ENCODE measurements around the gene BLMH.

Gene BLMH

GRCh38 chr17:30300818-30301217 lies 9.1 kb upstream of the BLMH start:
- H3K27ac ChIP-seq = no peak overlapping the region
- POLR2A ChIA-PET (ENCODE audit: low non-redundant PET) = no interaction called here
- CTCF ChIA-PET = no interaction called here
- no peak for DNase-seq (ENCODE audit: low spot score)
- no peak for TF ChIP-seq CTCF (conservative IDR thresholded peaks at IDR 0.05; ENCODE audit: low read depth)

- CTCF ChIA-PET = interaction anchor here (1.0 to 1.2 kb wide), 2 partner anchors 16 to 37 kb away, joined by 3 to 4 read pairs; no protein-coding TSS in a partner anchor
- POLR2A ChIA-PET (ENCODE audit: low non-redundant PET) = no interaction called here
- no peak overlapping the region for H3K27ac ChIP-seq
- DNase-seq (ENCODE audit: low spot score) = no peak
- TF ChIP-seq CTCF (conservative IDR thresholded peaks at IDR 0.05; ENCODE audit: low read depth) = no peak; the same call in 1 of the 2 replicates
Measured at GRCh38 chr17:30299000-30299399, 7.3 kb upstream of the BLMH start.

- no peak for DNase-seq (ENCODE audit: low spot score)
- no peak overlapping the region for H3K27ac ChIP-seq
- CTCF ChIA-PET = no interaction called here
- POLR2A ChIA-PET (ENCODE audit: low non-redundant PET) = interaction anchor here (0.6 kb wide), 1 partner anchor 25 kb away, joined by 3 read pairs; no protein-coding TSS in a partner anchor
- TF ChIP-seq CTCF (conservative IDR thresholded peaks at IDR 0.05; ENCODE audit: low read depth) = no peak
Measured at GRCh38 chr17:30297715-30298114, 6.0 kb upstream of the BLMH start.

GRCh38 chr17:30296499-30297080 lies 4.8 kb upstream of the BLMH start:
- ChIA-PET POLR2A (ENCODE audit: low non-redundant PET) (no interaction called here), CTCF (interaction anchor here (0.6 to 1.0 kb wide), 3 partner anchors 17 to 192 kb away, joined by 3 to 5 read pairs (median 3); no protein-coding TSS in a partner anchor)
- no peak for TF ChIP-seq CTCF (conservative IDR thresholded peaks at IDR 0.05; ENCODE audit: low read depth)
- DNase-seq (ENCODE audit: low spot score) = no peak
- no peak overlapping the region for H3K27ac ChIP-seq

- DNase-seq (ENCODE audit: low spot score) = peak; percentile 16
- TF ChIP-seq CTCF (conservative IDR thresholded peaks at IDR 0.05; ENCODE audit: low read depth) = no peak
- peak overlapping the region; percentile 78 for H3K27ac ChIP-seq
- CTCF ChIA-PET = interaction anchor here (0.7 kb wide), 1 partner anchor 512 kb away, joined by 3 read pairs; no protein-coding TSS in a partner anchor
- POLR2A ChIA-PET (ENCODE audit: low non-redundant PET) = no interaction called here
Measured at GRCh38 chr17:30292286-30292858, 628 bp upstream of the BLMH start.

- ChIA-PET POLR2A (ENCODE audit: low non-redundant PET) (no interaction called here), CTCF (interaction anchor here (0.6 to 1.2 kb wide), 3 partner anchors 20 to 45 kb away, joined by 3 read pairs; no protein-coding TSS in a partner anchor)
- peak; percentile 68 for DNase-seq (ENCODE audit: low spot score)
- TF ChIP-seq CTCF (conservative IDR thresholded peaks at IDR 0.05; ENCODE audit: low read depth) = no peak
- peak overlapping the region; percentile 78 for H3K27ac ChIP-seq
Measured at GRCh38 chr17:30290696-30291542, 825 bp downstream of the BLMH start.
